ENCODE results near the gene C10orf105.
A peak's percentile ranks its signal among the peaks of the same experiment; 100 is the strongest.

The C10orf105 gene

GRCh38 chr10:71688256-71688655 is 31.3 kb downstream of the C10orf105 start:
- no peak overlapping the region for H3K4ac ChIP-seq (ENCODE audit: low read depth, low read length)
- H4K91ac ChIP-seq (ENCODE audit: low read depth, low read length), result no peak overlapping the region
- no peak overlapping the region for H2AFZ ChIP-seq (ENCODE audit: insufficient read depth, low read length, poor library complexity)
- H3K4me1 ChIP-seq (ENCODE audit: control insufficient read depth in 1 of 2, insufficient read depth in 2 of 2, low read length in 2 of 2), result no peaks in the 10 kb centered on the region
- H2BK5ac ChIP-seq (ENCODE audit: low read depth, low read length, poor library complexity), result no peak overlapping the region
- no peak overlapping the region for H4K8ac ChIP-seq (ENCODE audit: low read depth, low read length)
- no peaks in the 10 kb centered on the region for H3K36me3 ChIP-seq (ENCODE audit: control insufficient read depth in 1 of 2, insufficient read depth in 2 of 2, low read length in 2 of 2)
- no peak overlapping the region for H3K4me2 ChIP-seq (ENCODE audit: low read length)
- no peaks in the 10 kb centered on the region for H3K79me2 ChIP-seq (ENCODE audit: control insufficient read depth, insufficient read depth, low read length, poor library complexity)
- no peak overlapping the region for H3K27ac ChIP-seq (ENCODE audit: low read depth, low read length)
- H3K18ac ChIP-seq (ENCODE audit: low read length), result no peak overlapping the region
- H2BK120ac ChIP-seq (ENCODE audit: insufficient read depth, low read length, poor library complexity), result no peak overlapping the region
- no peak for DNase-seq
- no peak overlapping the region for H2AK5ac ChIP-seq (ENCODE audit: low read length)
- no peak overlapping the region for H3K14ac ChIP-seq (ENCODE audit: low read length)
- H3K9ac ChIP-seq (ENCODE audit: low read length), result no peak overlapping the region
- no peak overlapping the region for H3K23ac ChIP-seq (ENCODE audit: low read length)
- H3K4me3 ChIP-seq (ENCODE audit: low read depth, low read length), result no peak overlapping the region
- H4K12ac ChIP-seq (ENCODE audit: low read depth, low read length), result no peak overlapping the region
- no peaks in the 10 kb centered on the region for H3K79me1 ChIP-seq (ENCODE audit: low read length)
- WGBS (ENCODE audit: extremely low coverage, insufficient coverage, insufficient read length), result no CpG with 5 or more reads among the region's 3 CpGs
- no peak overlapping the region for H2BK12ac ChIP-seq (ENCODE audit: low read length)
- no peaks in the 10 kb centered on the region for H3K27me3 ChIP-seq (ENCODE audit: insufficient read depth, low read length)
- H3K9me3 ChIP-seq (ENCODE audit: insufficient read depth, low read depth, low read length), result no peaks in the 10 kb centered on the region

- H4K12ac ChIP-seq (ENCODE audit: low read depth, low read length), result no peak overlapping the region
- no CpG with 5 or more reads among the region's 9 CpGs for WGBS (ENCODE audit: extremely low coverage, insufficient coverage, insufficient read length)
- H2BK12ac ChIP-seq (ENCODE audit: low read length), result no peak overlapping the region
- H3K9me3 ChIP-seq (ENCODE audit: insufficient read depth, low read depth, low read length), result no peaks in the 10 kb centered on the region
- DNase-seq, result no peak
- no peak overlapping the region for H3K18ac ChIP-seq (ENCODE audit: low read length)
- no peak overlapping the region for H3K4me2 ChIP-seq (ENCODE audit: low read length)
- H2BK5ac ChIP-seq (ENCODE audit: low read depth, low read length, poor library complexity), result no peak overlapping the region
- H3K36me3 ChIP-seq (ENCODE audit: control insufficient read depth in 1 of 2, insufficient read depth in 2 of 2, low read length in 2 of 2), result no peaks in the 10 kb centered on the region
- no peak overlapping the region for H3K9ac ChIP-seq (ENCODE audit: low read length)
- H2AFZ ChIP-seq (ENCODE audit: insufficient read depth, low read length, poor library complexity), result no peak overlapping the region
- no peak overlapping the region for H2BK120ac ChIP-seq (ENCODE audit: insufficient read depth, low read length, poor library complexity)
- H4K8ac ChIP-seq (ENCODE audit: low read depth, low read length), result no peak overlapping the region
- no peak overlapping the region for H3K4ac ChIP-seq (ENCODE audit: low read depth, low read length)
- no peak overlapping the region for H3K23ac ChIP-seq (ENCODE audit: low read length)
- no peak overlapping the region for H3K14ac ChIP-seq (ENCODE audit: low read length)
- H3K79me1 ChIP-seq (ENCODE audit: low read length), result no peaks in the 10 kb centered on the region
- H3K4me1 ChIP-seq (ENCODE audit: control insufficient read depth in 1 of 2, insufficient read depth in 2 of 2, low read length in 2 of 2), result no peaks in the 10 kb centered on the region
- no peak overlapping the region for H2AK5ac ChIP-seq (ENCODE audit: low read length)
- H3K79me2 ChIP-seq (ENCODE audit: control insufficient read depth, insufficient read depth, low read length, poor library complexity), result no peaks in the 10 kb centered on the region
- H3K27me3 ChIP-seq (ENCODE audit: insufficient read depth, low read length), result no peaks in the 10 kb centered on the region
- no peak overlapping the region for H3K27ac ChIP-seq (ENCODE audit: low read depth, low read length)
- H4K91ac ChIP-seq (ENCODE audit: low read depth, low read length), result no peak overlapping the region
- H3K4me3 ChIP-seq (ENCODE audit: low read depth, low read length), result no peak overlapping the region
These were observed 32.1 kb downstream of the C10orf105 start for GRCh38 chr10:71687480-71687879.

GRCh38 chr10:71687077-71687476 is 32.5 kb downstream of the C10orf105 start:
- Histone ChIP-seq H3K79me1 (ENCODE audit: low read length) (no peaks in the 10 kb centered on the region), H4K12ac (ENCODE audit: low read depth, low read length) (no peak overlapping the region), H3K9me3 (ENCODE audit: insufficient read depth, low read depth, low read length) (no peaks in the 10 kb centered on the region), H3K27ac (ENCODE audit: low read depth, low read length) (no peak overlapping the region), H2AFZ (ENCODE audit: insufficient read depth, low read length, poor library complexity) (no peak overlapping the region), H3K23ac (ENCODE audit: low read length) (no peak overlapping the region), H3K14ac (ENCODE audit: low read length) (no peak overlapping the region), H3K9ac (ENCODE audit: low read length) (no peak overlapping the region), H3K4ac (ENCODE audit: low read depth, low read length) (no peak overlapping the region), H3K18ac (ENCODE audit: low read length) (no peak overlapping the region), H3K79me2 (ENCODE audit: control insufficient read depth, insufficient read depth, low read length, poor library complexity) (no peaks in the 10 kb centered on the region), H3K4me3 (ENCODE audit: low read depth, low read length) (no peak overlapping the region), H3K36me3 (ENCODE audit: control insufficient read depth in 1 of 2, insufficient read depth in 2 of 2, low read length in 2 of 2) (no peaks in the 10 kb centered on the region), H3K4me2 (ENCODE audit: low read length) (no peak overlapping the region), H2BK120ac (ENCODE audit: insufficient read depth, low read length, poor library complexity) (no peak overlapping the region), H2BK5ac (ENCODE audit: low read depth, low read length, poor library complexity) (no peak overlapping the region), H3K4me1 (ENCODE audit: control insufficient read depth in 1 of 2, insufficient read depth in 2 of 2, low read length in 2 of 2) (no peaks in the 10 kb centered on the region), H4K8ac (ENCODE audit: low read depth, low read length) (no peak overlapping the region), H2AK5ac (ENCODE audit: low read length) (no peak overlapping the region), H4K91ac (ENCODE audit: low read depth, low read length) (no peak overlapping the region), H3K27me3 (ENCODE audit: insufficient read depth, low read length) (no peaks in the 10 kb centered on the region), H2BK12ac (ENCODE audit: low read length) (no peak overlapping the region)
- DNase-seq, result no peak
- no CpG with 5 or more reads among the region's 5 CpGs for WGBS (ENCODE audit: extremely low coverage, insufficient coverage, insufficient read length)

GRCh38 chr10:71685554-71686232 is 33.9 kb downstream of the C10orf105 start:
- Histone ChIP-seq H3K27ac (ENCODE audit: low read depth, low read length) (no peak overlapping the region), H3K14ac (ENCODE audit: low read length) (no peak overlapping the region), H3K4me1 (ENCODE audit: control insufficient read depth in 1 of 2, insufficient read depth in 2 of 2, low read length in 2 of 2) (no peaks in the 10 kb centered on the region), H3K23ac (ENCODE audit: low read length) (no peak overlapping the region), H2BK120ac (ENCODE audit: insufficient read depth, low read length, poor library complexity) (no peak overlapping the region), H3K27me3 (ENCODE audit: insufficient read depth, low read length) (no peaks in the 10 kb centered on the region), H2AFZ (ENCODE audit: insufficient read depth, low read length, poor library complexity) (no peak overlapping the region), H3K9me3 (ENCODE audit: insufficient read depth, low read depth, low read length) (no peaks in the 10 kb centered on the region), H3K4ac (ENCODE audit: low read depth, low read length) (no peak overlapping the region), H2AK5ac (ENCODE audit: low read length) (no peak overlapping the region), H3K18ac (ENCODE audit: low read length) (no peak overlapping the region), H3K79me1 (ENCODE audit: low read length) (no peaks in the 10 kb centered on the region), H3K9ac (ENCODE audit: low read length) (no peak overlapping the region), H3K36me3 (ENCODE audit: control insufficient read depth in 1 of 2, insufficient read depth in 2 of 2, low read length in 2 of 2) (no peaks in the 10 kb centered on the region), H4K91ac (ENCODE audit: low read depth, low read length) (no peak overlapping the region), H2BK12ac (ENCODE audit: low read length) (no peak overlapping the region), H4K12ac (ENCODE audit: low read depth, low read length) (no peak overlapping the region), H2BK5ac (ENCODE audit: low read depth, low read length, poor library complexity) (no peak overlapping the region), H3K4me3 (ENCODE audit: low read depth, low read length) (peak overlapping the region; percentile 20), H4K8ac (ENCODE audit: low read depth, low read length) (no peak overlapping the region), H3K79me2 (ENCODE audit: control insufficient read depth, insufficient read depth, low read length, poor library complexity) (no peaks in the 10 kb centered on the region), H3K4me2 (ENCODE audit: low read length) (no peak overlapping the region)
- no CpG with 5 or more reads among the region's 13 CpGs for WGBS (ENCODE audit: extremely low coverage, insufficient coverage, insufficient read length)
- no peak for DNase-seq
